Inflammatory macrophage treated with lipopolysaccharide for 1 hour (primary cell): Measurements from ENCODE around the gene EGFLAM.
A peak's percentile ranks its signal among the peaks of the same experiment; 100 is the strongest.

Experiments used
- DNase-seq, 2 donors: peaks; one replicate each; pipeline ENCODE4 v3.0.0-alpha.2; 2020 to 2022

EGFLAM gene

DNA sequence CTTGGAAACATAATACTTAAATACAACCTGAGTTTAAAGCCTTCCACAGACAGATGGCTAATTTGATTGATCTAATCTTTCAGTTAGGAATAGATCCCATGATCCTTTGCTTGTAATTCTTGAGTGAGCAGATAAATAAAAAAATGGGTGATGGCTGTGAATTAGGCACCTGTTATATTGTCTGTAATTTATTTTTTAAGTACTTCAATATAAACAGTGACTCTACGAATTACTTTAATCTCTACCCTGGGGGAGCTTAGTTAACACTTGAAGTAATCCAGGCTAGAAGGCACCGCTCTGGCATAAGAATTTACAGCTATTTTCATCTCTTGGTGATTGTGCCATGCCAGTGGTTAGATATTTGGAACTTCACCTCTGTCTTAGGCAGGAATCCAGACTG, 9.0 kb downstream of the EGFLAM start:
- no peak for DNase-seq

DNA sequence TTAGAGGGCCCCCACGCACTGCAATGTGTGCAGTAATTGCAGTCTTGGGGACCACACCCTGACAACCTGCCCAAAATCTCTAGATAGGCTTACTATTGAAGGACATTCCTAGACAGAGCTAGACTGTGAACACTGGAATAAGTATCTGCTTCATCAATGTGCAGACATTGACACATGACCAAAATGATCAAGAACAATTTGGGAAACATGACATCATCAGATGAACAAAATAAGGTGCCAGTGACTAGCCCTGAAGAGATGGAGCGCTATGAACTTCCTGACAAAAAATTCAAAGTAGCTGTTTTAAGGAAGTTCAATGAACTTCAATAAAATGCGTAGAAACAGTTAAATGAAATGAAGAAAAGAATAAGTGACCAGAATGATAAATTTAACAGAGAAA, 15.3 kb downstream of the EGFLAM start:
- DNase-seq, result no peak

DNA sequence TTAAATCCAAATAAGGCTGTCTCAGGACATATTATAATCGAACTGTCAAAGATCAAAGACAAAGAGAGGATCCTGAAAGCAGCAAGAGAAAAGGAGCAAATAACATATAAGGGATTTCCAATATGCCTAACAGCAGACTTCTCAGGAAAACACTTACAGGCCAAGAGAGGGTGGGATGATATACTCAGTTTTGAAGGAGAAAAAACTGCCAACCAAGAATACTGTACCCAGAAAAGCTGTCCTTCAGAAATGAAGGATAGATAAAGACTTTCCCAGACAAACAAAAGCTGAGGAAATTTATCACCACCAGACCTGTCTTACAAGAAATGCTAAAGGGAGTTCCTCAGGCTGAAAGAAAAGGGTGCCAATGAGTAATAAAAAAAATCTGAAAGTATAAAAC, 16.0 kb downstream of the EGFLAM start:
- no peak for DNase-seq

DNA sequence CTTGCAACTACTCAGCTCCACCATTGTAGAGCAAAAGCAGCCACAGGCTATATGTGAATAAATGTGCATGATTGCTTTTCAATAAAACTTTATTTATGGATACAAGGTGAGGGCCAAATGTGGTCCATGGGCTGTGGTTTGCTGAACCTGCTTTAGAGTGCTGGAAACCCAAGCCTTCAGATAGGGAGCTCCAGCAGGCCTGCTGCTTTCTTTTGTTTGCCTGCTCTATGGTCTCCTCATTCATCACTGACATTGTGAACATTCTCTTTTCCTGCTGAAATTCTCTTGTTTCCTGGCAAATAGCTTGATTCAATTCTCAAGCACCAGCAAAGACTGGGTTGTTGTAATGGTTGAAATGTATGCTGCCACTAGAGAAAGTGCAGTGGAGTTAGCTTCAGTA, 26.0 kb downstream of the EGFLAM start:
- DNase-seq, result no peak

DNA sequence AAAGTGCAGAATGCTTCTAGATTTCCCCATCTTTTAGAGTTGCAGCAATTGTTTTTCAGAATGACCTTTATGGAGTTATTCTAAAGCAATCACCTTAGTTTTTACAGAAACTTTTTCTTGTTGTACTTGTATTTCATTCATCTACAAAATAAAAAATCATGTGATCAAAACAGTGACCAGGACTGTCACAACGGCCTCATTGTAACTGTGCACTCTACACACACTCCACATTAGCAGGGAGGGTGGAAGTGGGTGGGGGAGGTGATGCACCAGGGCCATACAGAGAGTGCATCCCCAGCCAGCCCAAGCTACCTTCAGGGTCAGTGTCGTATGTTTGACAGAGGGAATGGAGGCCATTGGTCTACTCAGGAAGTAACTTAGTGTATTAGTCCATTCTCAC, 26.9 kb downstream of the EGFLAM start:
- no peak for DNase-seq

DNA sequence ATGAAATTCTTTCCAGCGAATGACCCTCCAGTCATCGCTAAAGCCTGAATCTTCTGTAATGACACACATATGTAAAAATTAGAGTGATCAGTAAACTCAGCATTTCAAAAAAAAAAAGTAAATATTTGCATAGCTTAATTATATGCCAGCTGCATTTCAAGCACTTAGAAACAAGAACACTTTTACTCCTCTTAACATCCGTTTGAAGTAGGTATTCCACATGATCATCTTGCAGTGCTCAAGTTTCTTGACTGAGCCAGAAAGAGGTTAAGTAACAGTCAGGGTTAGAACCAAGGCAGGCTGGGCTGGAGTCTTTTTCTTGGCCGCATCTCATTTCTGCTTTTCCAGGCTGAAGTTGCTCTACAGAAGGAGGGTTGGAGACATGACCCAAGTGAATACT, 27.6 kb downstream of the EGFLAM start:
- no peak for DNase-seq

DNA sequence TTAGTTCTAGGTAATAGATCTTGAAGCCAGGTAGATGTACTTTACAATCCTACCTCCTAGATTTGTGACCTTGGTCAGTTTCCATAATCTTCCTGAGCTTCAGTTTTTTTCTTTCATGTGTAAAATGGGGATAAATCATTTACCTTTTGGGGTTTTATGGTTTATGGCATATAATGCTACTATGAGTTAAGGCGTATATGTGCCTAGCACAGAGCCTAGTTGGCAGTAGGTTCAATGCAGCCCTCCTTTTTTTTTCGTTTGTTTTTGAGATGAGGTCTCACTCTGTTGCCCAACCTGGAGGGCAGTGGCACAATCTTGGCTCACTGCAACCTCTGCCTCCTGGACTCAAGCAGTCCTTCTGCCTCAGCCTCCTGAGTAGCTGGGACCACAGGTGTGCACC, 28.8 kb downstream of the EGFLAM start:
- DNase-seq, result no peak

DNA sequence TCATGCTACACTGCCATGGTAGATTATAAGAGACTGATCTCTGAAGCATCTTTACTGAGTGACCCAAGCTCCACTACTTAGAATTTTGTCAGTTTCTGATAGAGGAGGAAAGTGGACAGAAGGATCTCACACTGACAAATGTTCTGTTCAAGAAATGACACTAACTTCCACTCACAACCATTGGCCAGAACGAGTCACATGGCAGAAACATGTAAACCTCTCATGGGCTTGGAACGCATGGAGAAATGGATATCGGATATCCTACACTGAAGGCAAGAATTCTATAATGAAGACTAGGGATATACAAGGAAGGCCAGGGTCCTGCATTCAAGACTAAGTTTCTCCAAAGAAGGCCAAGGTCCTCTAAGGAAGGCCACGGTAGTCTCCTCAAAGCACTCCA, 31.1 kb downstream of the EGFLAM start:
- no peak for DNase-seq

DNA sequence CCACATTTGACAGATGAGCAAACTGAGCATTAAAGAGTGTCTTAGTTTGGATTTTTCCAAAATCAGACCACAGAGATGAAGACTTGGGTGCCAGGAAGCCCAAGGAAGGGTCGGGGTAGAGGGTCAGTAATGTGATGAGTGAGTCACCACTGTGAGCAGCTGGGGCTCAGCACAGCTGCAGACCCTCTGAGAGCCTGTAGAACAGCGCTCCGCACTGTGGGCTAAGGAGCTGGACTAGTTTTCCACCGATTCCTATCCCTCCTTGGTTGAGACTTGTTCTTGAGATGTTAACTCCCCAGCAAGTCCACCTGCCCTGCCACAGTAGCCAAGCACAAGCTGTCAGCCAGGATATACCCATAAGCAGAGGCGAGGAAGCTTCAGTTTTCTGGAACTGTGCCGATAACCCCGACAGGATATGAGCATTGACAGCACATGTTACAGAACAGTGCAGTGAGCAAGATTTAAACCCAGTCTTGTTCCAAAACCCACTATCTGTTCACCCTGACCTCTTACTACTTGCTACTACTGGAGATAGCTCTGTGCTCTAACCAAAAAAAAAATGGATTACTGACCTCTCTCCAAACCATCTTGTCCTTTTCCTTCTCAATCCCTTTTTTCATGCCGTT, 31.8 kb downstream of the EGFLAM start:
- DNase-seq, result no peak

DNA sequence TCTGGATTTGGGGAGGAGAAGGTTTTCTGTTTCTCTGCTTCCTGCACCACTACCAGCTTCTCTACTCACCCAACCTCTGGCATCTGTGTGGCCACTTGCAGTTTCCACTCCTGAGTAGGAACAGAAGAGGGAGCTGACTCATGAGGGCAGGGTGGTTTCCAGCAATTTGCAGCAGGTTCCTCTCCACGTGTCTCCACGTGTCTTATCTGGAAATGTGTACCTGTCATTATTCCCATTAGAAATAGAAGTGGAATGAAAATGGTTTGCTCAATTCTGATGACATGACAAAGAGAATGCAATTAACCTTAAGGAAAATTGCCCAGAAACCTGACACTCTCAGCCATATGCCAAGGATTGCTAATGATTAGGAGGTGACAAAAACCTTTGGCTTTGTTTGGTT, 33.0 kb downstream of the EGFLAM start:
- DNase-seq, result no peak

DNA sequence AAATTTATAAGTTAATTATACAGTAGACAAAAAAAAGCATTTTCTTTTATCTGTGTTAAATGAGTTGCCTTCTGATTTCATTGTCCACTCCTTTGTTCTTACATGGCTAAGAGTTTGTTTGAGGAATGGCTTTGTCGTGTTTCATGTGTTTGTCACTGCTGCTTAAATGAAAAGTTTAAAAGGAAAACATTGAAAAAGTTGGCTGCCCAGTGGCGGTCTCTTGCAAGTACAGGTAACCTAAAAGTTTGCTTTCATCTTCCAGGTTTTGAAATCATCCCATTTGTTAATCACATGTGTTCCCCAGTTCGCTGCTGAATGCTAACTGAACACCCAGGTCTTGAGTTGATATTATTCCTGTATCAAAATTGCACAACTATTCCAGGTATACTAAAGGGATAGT, 33.9 kb downstream of the EGFLAM start:
- no peak for DNase-seq

DNA sequence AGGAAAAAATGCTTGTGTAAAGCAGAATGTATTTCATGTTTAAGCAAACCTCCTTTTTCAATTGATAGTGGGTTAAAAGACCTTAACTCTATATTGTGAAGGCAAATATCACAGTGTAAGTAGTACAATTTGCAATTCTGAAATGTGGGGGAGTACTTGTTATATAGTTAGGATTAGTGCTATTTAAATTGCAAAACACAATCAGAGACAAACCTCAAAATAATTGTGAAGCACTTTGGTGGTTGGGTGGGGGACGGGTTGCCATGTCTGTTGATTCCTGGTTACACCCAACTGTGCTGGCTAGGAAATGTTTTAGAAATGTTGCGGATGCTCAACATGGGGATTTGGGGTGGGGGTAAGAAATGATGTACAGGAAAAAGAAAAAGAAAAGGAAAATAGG, 37.4 kb downstream of the EGFLAM start:
- DNase-seq, result no peak

DNA sequence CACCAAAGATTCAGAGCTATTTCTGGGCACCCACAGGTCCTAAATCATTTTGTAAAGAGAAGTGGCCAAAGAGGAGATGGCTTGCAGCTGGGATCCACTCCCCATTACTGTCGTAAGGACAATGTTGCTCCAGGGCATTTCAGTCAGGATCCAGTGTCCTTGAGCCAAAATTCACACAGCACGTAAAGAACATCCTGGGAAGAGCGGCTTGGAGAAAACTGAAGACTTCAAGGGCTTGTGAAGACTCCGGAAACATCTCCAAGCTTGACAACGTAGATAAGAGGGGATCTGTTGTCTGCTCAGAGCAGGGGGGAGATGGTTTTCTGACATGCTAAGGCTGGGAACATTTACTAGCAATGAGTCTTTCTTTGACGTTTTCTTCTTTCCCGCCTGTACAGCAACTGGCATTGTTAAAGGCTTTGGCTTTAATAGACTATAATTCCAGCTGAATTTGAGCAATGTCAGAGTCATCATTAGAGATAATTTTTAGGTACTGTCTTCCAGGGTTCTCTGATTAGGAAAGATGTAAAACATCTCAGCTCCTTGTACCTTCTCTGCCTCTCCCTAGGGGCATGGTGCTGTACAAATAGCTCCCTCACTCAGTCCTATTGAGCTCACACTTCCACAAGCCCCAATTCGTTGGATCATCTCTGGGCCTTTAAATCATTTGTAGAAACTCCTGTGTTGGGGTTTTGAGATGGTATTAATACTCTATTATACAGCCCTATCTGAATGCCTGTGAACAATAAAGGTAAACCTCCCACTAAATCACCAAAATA, 39.7 kb downstream of the EGFLAM start:
- DNase-seq, result no peak

DNA sequence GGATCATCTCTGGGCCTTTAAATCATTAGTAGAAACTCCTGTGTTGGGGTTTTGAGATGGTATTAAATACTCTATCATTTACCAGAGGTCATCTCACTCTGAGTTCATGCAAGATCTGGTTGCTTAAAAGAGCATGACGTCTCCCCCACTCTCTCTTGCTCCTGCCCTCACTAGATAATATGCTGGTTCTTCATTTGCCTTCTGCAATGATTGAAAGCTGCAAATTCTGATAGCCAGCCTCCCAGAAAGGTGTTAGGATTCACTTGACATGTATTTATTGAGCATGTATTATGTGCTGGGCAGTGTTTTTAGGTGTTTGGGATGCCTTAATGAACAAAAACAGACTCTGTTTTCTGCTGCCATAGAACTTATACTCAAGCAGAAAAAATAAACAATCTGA, 41.2 kb downstream of the EGFLAM start:
- DNase-seq, result no peak

DNA sequence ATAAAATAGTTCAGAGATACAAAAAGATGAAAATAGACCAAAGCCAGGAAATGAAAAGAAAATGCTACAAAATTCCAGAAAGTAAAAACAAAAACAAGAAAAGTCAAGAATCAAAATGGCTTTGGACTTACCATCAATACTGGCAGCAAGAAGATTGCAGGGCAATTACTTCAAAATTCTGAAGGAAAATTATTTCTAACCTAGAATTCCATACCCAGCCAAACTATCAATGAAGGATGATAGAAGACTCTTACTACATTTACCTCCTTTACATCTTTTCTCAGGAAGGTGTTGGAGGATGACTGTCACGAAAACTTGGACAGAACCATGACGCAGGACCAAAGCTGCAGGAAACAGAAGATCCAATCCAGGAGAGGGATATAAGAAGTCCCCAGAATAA, 46.8 kb downstream of the EGFLAM start:
- DNase-seq, result no peak

DNA sequence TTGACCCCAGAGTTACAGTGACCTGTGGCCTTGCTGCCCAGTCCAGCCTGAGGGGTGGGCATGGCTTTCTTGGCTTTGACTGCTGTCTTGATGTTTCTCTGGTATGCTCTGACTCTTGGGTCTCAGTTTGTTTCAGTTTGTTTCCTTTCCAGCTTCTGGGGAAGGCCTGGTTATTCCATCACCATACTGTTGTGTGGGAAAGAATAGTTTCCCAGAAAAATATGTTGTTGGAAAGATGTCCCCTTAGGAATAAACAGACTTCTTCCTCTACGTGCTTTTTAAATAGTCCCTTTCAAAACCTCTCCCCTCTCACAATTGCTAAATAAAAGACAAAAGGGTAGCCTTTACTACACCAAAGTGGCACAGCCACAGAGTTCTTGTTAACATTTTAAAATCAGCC, 49.5 kb downstream of the EGFLAM start:
- no peak for DNase-seq

DNA sequence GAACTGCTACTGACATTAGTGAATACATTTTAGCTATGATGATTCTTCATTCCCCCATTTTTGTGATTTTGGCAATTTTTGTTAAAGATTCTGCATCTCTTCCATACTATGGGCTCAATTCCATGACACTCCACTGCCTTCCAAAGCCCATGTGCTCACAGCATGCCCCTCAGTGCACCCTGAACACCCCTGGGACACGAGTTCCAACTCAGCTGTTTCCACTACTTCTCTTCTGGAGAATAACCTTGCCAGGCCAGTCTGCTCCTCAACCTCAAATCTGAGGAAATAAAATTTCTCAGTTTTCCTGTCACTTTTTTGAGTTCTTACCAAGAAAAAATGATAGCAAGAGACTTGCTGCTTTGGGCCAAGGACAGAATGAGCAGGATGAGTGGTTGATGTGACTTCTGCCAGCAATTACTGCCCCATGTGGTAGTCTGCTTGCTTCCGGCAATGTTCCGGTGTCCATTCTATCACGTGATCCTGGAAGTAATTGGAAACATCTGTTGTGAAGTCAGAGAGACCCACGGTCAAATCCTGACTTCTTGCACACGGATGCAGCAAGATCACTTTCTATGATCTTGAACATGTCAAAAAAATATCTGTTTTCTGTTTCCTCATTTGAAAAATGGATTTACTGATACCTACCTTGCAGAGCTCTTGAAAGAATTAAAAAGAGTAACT, 58.3 kb downstream of the EGFLAM start:
- no peak for DNase-seq

DNA sequence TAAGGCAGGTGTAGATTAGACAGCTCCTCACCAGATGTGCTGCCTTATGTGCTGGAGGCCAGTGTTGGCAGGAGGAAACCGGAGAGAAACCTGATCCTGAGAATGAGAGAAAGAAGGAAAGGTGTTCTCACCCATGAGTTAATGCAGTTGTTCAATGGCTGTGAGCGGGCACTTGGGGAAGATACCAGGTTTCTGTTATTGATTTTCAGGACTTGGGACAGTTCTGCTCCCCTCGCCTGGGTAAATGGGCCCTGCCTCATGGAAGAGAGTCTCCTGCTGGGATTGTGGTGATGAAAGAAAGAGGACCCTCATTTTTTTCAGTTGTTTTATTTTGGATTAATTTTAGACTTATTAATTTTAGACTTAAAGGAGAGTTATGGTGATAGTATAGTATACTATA, 59.5 kb downstream of the EGFLAM start:
- DNase-seq, result no peak

DNA sequence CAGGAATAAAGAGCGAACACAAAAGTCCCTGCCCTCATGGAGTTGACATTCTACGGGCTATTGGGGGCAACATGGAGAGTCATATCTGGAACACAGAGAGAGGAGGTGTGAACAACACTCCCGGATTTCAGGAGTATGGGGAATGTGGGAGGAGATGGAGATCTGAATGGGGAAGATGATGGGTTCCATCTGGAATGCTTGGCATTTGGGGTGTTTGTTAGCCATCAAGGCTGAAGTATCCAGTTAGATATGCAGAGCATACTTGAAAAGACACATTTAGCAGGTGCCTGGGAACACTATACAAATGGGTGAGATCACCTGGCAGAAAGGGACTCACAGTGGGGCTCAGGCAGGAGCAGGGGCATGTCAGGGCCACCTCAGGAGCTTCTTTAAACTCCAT, 61.1 kb downstream of the EGFLAM start:
- DNase-seq, result no peak

DNA sequence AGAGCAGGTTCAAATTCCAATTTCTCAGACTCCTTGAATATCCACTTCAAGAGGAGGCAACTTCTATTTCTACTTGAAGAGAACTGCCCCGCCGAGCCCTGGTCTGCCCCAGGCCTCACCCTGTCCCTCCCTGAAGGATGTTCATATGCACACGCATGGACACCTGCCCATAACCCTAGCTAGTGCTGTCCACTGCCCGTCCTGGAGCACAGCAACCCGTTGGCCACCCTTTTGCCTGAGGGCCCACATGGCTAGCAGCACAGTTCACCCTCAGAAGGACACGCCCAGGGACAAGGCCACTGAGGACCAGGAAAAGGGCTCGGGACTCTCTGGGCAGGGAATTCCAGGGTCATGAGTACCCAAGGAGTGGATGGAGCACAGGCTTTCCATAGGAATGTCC, 63.6 kb downstream of the EGFLAM start:
- DNase-seq, result no peak

DNA sequence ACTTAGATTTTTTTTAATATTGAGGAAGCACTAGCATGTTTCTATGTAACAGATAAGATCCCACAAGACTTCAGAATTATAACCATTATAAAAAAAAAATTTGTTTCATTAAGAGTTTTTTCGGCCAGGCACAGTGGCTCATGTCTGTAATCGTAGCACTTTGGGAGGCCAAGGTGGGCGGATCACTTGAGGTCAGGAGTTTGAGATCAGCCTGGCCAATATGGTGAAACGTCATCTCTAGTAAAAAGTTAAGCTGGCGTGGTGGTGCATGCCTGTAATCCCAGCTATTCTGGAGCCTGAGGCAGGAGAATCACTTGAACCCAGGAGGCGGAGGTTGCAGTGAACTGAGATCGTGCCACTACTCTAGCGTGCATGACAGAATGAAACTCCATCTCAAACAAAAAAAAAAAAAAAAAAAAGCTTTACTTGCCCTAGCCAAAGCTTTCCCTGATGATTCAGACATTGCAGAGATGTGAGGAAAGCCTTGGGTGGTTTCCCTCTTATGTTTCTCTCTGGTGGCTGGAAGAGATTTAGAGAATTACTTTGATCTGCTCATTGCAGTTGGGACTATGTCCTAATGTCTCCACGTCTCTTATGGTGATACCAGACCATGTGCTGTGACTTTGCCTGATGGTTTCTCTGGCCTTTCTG, 65.4 kb downstream of the EGFLAM start:
- no peak for DNase-seq

DNA sequence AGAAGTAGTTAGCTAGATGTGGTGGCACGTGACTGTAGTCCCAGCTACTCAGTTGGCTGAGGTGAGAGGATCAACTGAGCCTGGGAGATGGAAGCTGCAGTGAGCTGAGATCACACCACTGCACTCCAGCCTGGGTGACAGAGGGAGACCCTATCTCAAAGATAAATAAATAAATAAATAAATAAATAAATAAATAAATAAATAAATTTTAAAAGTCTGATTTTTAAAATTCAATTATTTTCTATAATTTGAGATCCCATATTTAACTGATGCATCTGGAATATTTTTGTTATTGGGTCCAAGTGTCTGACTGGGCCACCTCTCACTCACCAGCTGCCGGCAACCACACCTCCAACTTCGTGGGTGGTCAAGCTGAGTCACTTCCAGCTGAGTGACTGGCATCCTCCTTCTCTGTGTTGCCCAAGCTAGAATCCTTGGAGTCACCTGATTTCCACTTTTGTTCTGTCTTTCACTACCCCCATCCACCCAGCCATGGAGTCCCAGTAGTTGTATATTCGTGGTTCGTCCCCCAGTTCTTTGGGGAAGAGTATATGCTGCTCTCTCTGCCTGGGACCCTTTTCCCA, 70.9 kb downstream of the EGFLAM start:
- peak in 1 of 2 donors; percentile 13 for DNase-seq

DNA sequence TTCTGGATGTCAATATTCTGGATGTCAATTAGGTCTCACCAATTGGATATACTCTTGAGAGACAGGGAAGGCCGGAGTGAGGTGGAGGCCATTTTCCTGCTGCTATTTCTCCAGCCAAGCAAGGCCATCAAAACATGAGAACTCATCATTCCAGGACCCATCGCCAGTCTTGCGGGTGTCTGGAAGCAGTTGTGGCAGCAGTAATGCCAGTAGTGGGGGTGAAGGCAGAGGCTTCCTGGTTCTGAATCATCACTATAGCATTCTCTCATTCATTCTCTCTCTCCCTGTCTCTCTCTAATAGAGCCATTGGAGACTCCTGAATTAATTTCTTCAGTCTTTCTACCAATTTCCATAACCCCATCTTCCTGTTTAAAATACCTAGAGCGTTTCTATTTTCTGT, 71.8 kb downstream of the EGFLAM start:
- no peak for DNase-seq

DNA sequence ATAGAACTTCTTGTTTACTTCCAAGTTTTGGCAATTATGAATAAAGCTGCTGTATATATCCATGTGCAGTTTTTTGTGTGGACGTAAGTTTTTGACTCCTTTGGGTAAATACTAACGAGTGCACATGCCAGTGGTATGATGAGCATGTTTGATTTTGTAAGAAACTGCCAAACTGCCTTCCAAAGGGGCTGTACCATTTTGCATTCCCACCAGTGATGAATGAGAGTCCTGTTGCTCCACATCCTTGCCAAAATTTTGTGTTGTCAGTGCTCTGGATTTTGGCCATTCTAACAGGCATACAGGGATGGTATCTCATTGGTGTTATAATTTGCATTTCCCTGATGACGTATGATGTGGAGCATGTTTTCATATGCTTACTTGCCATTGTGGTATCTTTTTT, 73.5 kb downstream of the EGFLAM start:
- no peak for DNase-seq
